Kidney (tissue), 14 donors: ENCODE results near the gene SOWAHC. TPM values are rescaled to one million over a fixed set of nuclear protein-coding genes. Genes with fewer than 3 reads are reported as not detected.
A peak's percentile ranks its signal among the peaks of the same experiment; 100 is the strongest.

Source experiments
- DNase-seq, 5 donors: peaks; one replicate each; pipeline ENCODE4 v3.0.0-alpha.2; 2013 to 2020
- FAIRE-seq: peaks from 2 replicates; lab custom pipeline; 2012; peaks lifted over from hg19 to GRCh38; lab: Jason Lieb, UNC
- H3K27ac ChIP-seq, 2 donors: one replicate each; pipeline ENCODE4 v1.7.0; 2013; ENCODE audit warnings: low read depth in 2 of 2, low read length in 2 of 2, inconsistent platforms in 1 of 2
- H3K27me3 ChIP-seq: one replicate; pipeline ENCODE4 v1.7.1; 2013; ENCODE audit warnings: low read length, inconsistent platforms; ENCODE audit not compliant: control insufficient read depth, insufficient read depth
- H3K36me3 ChIP-seq, 3 donors: one replicate each; pipeline versions ENCODE4 v1.7.0 to v1.7.1; 2013; ENCODE audit warnings: low read length in 3 of 3, control low read depth in 1 of 3, inconsistent platforms in 1 of 3; ENCODE audit not compliant: insufficient read depth in 3 of 3, control insufficient read depth in 2 of 3
- H3K4me1 ChIP-seq, 3 donors: one replicate each; pipeline versions ENCODE4 v1.7.0 to v1.7.1; 2013; ENCODE audit warnings: low read length in 3 of 3, inconsistent platforms in 1 of 3, low read depth in 1 of 3; ENCODE audit not compliant: control insufficient read depth in 2 of 3, insufficient read depth in 2 of 3
- H3K4me3 ChIP-seq, 3 donors: one replicate each; pipeline versions ENCODE4 v1.7.0 to v1.8.1; 2013; ENCODE audit warnings: low read length in 3 of 3, control low read depth in 1 of 3, inconsistent platforms in 1 of 3
- H3K9ac ChIP-seq, 3 donors: one replicate each; pipeline versions ENCODE4 v1.7.0 to v1.7.1; 2013; ENCODE audit warnings: low read length in 3 of 3, control low read depth in 1 of 3, inconsistent platforms in 1 of 3
- H3K9me3 ChIP-seq, 3 donors: one replicate each; pipeline versions ENCODE4 v1.7.0 to v1.7.1; 2013; ENCODE audit warnings: low read length in 3 of 3, control low read depth in 1 of 3, inconsistent platforms in 1 of 3; ENCODE audit not compliant: control insufficient read depth in 2 of 3, insufficient read depth in 1 of 3
- CTCF ChIP-seq: IDR thresholded peaks from 3 replicates; pipeline ENCODE4 v1.5.1; 2012; ENCODE audit warnings: mild to moderate bottlenecking, moderate library complexity, borderline replicate concordance; ENCODE audit not compliant: insufficient read depth; ENCODE audit errors: extremely low read depth
- intact Hi-C: fragments of 100-400 bp; cut with DNase I; formaldehyde crosslinking; loops from one replicate; pipeline ENCODE4 v1.11.1; 2022
- polyA plus RNA-seq: library from polyadenylated mRNA; stranded (reverse); fragments of 350-450 nt; fragmentation: Illumina TruSeq; extraction: RNeasy Lipid Tissue Mini Kit (QIAGEN cat#74804); gene quantifications from one replicate; pipeline ENCODE4 v1.2.3, GENCODE V29; 2014; ENCODE audit warnings: low read depth, low replicate concordance; ENCODE audit not compliant: insufficient read depth
- total RNA-seq: library from RNA; stranded (reverse); fragmentation: NEBNext Ultra II Directional; extraction: Animal tissue kit (Norgen Biotek cat#: 25700); gene quantifications from one replicate; pipeline ENCODE4 v1.2.1, GENCODE V29; 2021
- donor health status: control.
- donor health status: control.
- donor health status: control.
- donor health status: control.
- donor health status: control.
- donor health status: DM: yes; HTN: yes; CAD: no.
- donor health status: Normal renal cell carcinoma (clear cell type).

The SOWAHC gene
- total and polyA plus RNA-seq, 2 donors from 2014 or later: 7.5 to 11.8 TPM

- FAIRE-seq (no peak), DNase-seq (peak; percentile 49 to 83 (median 62))
- Histone ChIP-seq H3K36me3 (no peaks in the 10 kb centered on the region), H3K4me3 (peak overlapping the region; percentile 44 to 85 (median 69)), H3K27ac (peak overlapping the region; percentile 95), H3K9ac (peak overlapping the region; percentile 14 to 56 (median 43)), H3K9me3 (no peaks in the 10 kb centered on the region), H3K4me1 (peaks cover 4 to 15% (median 9%) of the 10 kb centered on the region in 3 donors), H3K27me3 (no peaks in the 10 kb centered on the region)
- intact Hi-C loops: no loop called here
- no peak for TF ChIP-seq CTCF
These were observed 812 bp downstream of the SOWAHC start for GRCh38 chr2:109614715-109615636.

- Histone ChIP-seq H3K9ac (peak overlapping the region in 2 of 3 donors; percentile 9 to 56), H3K4me1 (peaks cover 4 to 15% (median 9%) of the 10 kb centered on the region in 3 donors), H3K9me3 (no peaks in the 10 kb centered on the region), H3K27me3 (no peaks in the 10 kb centered on the region), H3K36me3 (no peaks in the 10 kb centered on the region), H3K4me3 (peak overlapping the region; percentile 44 to 85 (median 69)), H3K27ac (peak overlapping the region; percentile 18 to 95)
- DNase-seq (peak in 1 of 5 donors; percentile 76), FAIRE-seq (no peak)
- no peak for TF ChIP-seq CTCF
- intact Hi-C loops: no loop called here
These were observed 1.5 kb downstream of the SOWAHC start for GRCh38 chr2:109615637-109616144.

GRCh38 chr2:109616184-109616583 lies 2.0 kb downstream of the SOWAHC start:
- H3K4me1 ChIP-seq: peaks cover 4 to 15% (median 9%) of the 10 kb centered on the region in 3 donors
- H3K4me3 ChIP-seq: peak overlapping the region; percentile 17 to 85 (median 69)
- no peak for TF ChIP-seq CTCF
- DNase-seq (no peak), FAIRE-seq (no peak)
- no peaks in the 10 kb centered on the region for H3K9me3 ChIP-seq
- intact Hi-C loops: no loop called here
- no peaks in the 10 kb centered on the region for H3K36me3 ChIP-seq
- no peaks in the 10 kb centered on the region for H3K27me3 ChIP-seq
- peak overlapping the region; percentile 14 to 95 for H3K27ac ChIP-seq
- H3K9ac ChIP-seq: peak overlapping the region in 1 of 3 donors; percentile 9
